GM21360 (cell line): ENCODE measurements around the gene RPS25.
"Not testable (repeated sequence)": the region's sequence is repeated elsewhere in the genome, so short reads cannot be mapped to it uniquely, and the experiment has no call there.

Source experiments
- ATAC-seq: cut with Tn5 transposase; IDR thresholded peaks from one replicate; pipeline ENCODE4 v1.9.1; 2021; ENCODE audit warnings: mild to moderate bottlenecking, moderate library complexity; ENCODE audit not compliant: unreplicated experiment

RPS25 gene

GRCh38 chr11:119016216-119017009 lies 1.7 kb downstream of the RPS25 start:
- ATAC-seq, result no peak

GRCh38 chr11:119015054-119015611 lies 3.0 kb downstream of the RPS25 start:
- ATAC-seq, result no peak

GRCh38 chr11:119014209-119014924 lies 3.8 kb downstream of the RPS25 start:
- no peak for ATAC-seq

GRCh38 chr11:119012629-119013170 lies 5.4 kb downstream of the RPS25 start:
- ATAC-seq, result no peak

- no peak for ATAC-seq
Measured at GRCh38 chr11:119011476-119012053, 6.6 kb downstream of the RPS25 start.

- ATAC-seq, result no peak
Measured at GRCh38 chr11:119006656-119007055, 11.5 kb downstream of the RPS25 start.

- ATAC-seq, result no peak
Measured at GRCh38 chr11:119000906-119001305, 17.2 kb downstream of the RPS25 start.

GRCh38 chr11:118998822-118999221 lies 19.3 kb downstream of the RPS25 start:
- no peak for ATAC-seq

- peak; percentile 25 for ATAC-seq
Measured at GRCh38 chr11:118998388-118998717, 19.8 kb downstream of the RPS25 start.

- ATAC-seq, result peak; percentile 86
Measured at GRCh38 chr11:118997627-118998387, 20.3 kb downstream of the RPS25 start, which contains the start of gene CENATAC. CENATAC (plus strand) TSS chr11:118998138; CDS start chr11:118998198, 60 bp downstream.

GRCh38 chr11:118996926-118997626 lies 21.1 kb downstream of the RPS25 start:
- ATAC-seq, result peak; percentile 4

- not testable (repeated sequence) for ATAC-seq
Measured at GRCh38 chr11:118991486-118992038, 26.6 kb downstream of the RPS25 start.

- ATAC-seq, result no peak
Measured at GRCh38 chr11:118988280-118988679, 29.9 kb downstream of the RPS25 start.

- no peak for ATAC-seq
Measured at GRCh38 chr11:118984825-118985224, 33.3 kb downstream of the RPS25 start.

GRCh38 chr11:118984337-118984736 lies 33.8 kb downstream of the RPS25 start:
- ATAC-seq, result not testable (repeated sequence)

- ATAC-seq, result no peak
Measured at GRCh38 chr11:118980191-118980881, 37.8 kb downstream of the RPS25 start.

- no peak for ATAC-seq
Measured at GRCh38 chr11:118979434-118979833, 38.7 kb downstream of the RPS25 start.

- no peak for ATAC-seq
Measured at GRCh38 chr11:118975771-118976709, 42.1 kb downstream of the RPS25 start.
